Spleen (tissue), 7 donors: Measurements from ENCODE around the gene PPP1R37.

Source experiments
- CTCF ChIP-seq, 11 experiments: fragments of 200-600 bp in 7 of 11; fragments of 450-650 bp in 4 of 11; sonication (generic) in 4 of 11; IDR thresholded peaks in 8 of 11; conservative IDR thresholded peaks in 3 of 11; 1 replicate in 7 of 11; 2 replicates in 4 of 11; pipeline versions ENCODE4 v1.4.0 to v1.8.0; 2016 to 2021; ENCODE audit warnings: antibody characterized with exemption in 11 of 11, inconsistent platforms in 4 of 11, mild to moderate bottlenecking in 1 of 11
- POLR2AphosphoS5 ChIP-seq, 3 donors: sonication (generic); formaldehyde crosslinking; IDR thresholded peaks; one replicate each; pipeline ENCODE4 v1.5.1; 2017; ENCODE audit warnings: antibody characterized with exemption in 3 of 3
- donor health status: DM: no; HTN: no; CAD: no; lungs with moderate emphysema.
- donor health status: DM: no; HTN: no; CAD: no.
- donor health status: DM: no; HTN: no; CAD: no.

GRCh38 chr19:45139286-45140143, 46.5 kb downstream of the PPP1R37 start:
- no peak for TF ChIP-seq CTCF (IDR thresholded peaks at IDR 0.05 in 8 of 11, conservative IDR thresholded peaks at IDR 0.05 in 3 of 11)
- no peak for TF ChIP-seq POLR2AphosphoS5 (IDR thresholded peaks at IDR 0.05)
